Jurkat, Clone E6-1 (cell line): ENCODE data around the gene CFAP251.
"Not testable (repeated sequence)": the region's sequence is repeated elsewhere in the genome, so short reads cannot be mapped to it uniquely, and the experiment has no call there.

Experiments used
- DNase-seq: peaks from one replicate; pipeline ENCODE4 v3.0.0-alpha.2; 2011; ENCODE audit warnings: low read depth, low spot score
- H3K4me3 ChIP-seq: 2 replicates; pipeline ENCODE4 v1.5.1; 2011; ENCODE audit warnings: mild to moderate bottlenecking, low read length, control low read depth, moderate library complexity

Gene CFAP251

DNA sequence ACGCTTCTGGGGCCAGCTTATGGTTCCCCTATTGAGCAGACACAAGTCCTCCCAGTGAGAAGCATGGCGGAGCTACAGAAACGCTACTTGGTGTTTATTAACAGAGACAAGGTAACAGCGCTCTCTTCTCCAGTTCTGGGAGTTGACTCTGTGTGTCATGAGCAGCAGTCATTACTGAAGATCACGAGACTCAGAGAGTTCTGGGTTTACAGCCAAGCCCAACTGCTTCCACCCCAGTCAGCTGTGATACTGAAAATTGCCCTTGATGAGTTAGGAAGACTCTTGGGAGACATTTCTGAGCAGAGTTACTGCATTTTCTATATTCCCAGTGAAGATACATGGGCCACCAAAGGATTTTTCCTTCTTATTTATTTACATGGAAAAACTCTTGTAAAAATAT, 48.6 kb downstream of the CFAP251 start:
- no peak for DNase-seq
- H3K4me3 ChIP-seq, result no peak overlapping the region

GRCh38 chr12:121968876-121969275, 50.5 kb downstream of the CFAP251 start:
- no peak for DNase-seq
- no peak overlapping the region for H3K4me3 ChIP-seq

DNA sequence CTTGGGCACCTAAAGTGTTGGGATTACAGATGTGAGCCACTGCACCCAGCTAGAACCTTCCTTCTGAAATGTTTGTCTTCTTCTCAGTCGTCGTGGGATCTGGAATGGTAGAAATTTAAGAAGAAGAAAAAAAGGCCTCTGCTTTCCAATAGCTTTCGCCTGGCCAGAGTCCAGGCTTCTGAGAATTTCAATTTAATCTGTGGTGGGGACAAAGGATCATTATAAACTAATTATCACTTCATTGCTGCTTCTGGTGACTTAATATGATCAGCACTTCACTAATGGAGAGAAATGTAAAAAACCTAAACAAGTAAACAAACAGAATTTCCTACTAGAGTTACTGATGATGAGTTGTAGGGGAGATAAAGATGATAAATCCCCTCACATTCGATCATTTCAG, 51.3 kb downstream of the CFAP251 start:
- H3K4me3 ChIP-seq, result no peak overlapping the region
- no peak for DNase-seq

GRCh38 chr12:121970581-121971300, 52.3 kb downstream of the CFAP251 start:
- no peak overlapping the region for H3K4me3 ChIP-seq
- no peak for DNase-seq

- DNase-seq, result no peak
- no peak overlapping the region for H3K4me3 ChIP-seq
These were observed 55.9 kb downstream of the CFAP251 start for GRCh38 chr12:121974026-121974985.

- H3K4me3 ChIP-seq, result no peak overlapping the region
- DNase-seq, result no peak
These were observed 56.6 kb downstream of the CFAP251 start for GRCh38 chr12:121975021-121975420.

- H3K4me3 ChIP-seq, result no peak overlapping the region
- DNase-seq, result no peak
These were observed 58.6 kb downstream of the CFAP251 start for GRCh38 chr12:121976950-121977349.

GRCh38 chr12:121980191-121980891, 61.9 kb downstream of the CFAP251 start:
- H3K4me3 ChIP-seq, result no peak overlapping the region
- DNase-seq, result no peak

GRCh38 chr12:121980892-121981272, 62.5 kb downstream of the CFAP251 start:
- H3K4me3 ChIP-seq, result no peak overlapping the region

GRCh38 chr12:121981456-121981855, 63.1 kb downstream of the CFAP251 start:
- DNase-seq, result no peak
- no peak overlapping the region for H3K4me3 ChIP-seq

More at GRCh38 chr12:121980892-121981272, 62.5 kb downstream of the CFAP251 start:
- DNase-seq, result no peak

GRCh38 chr12:121982950-121983349, 64.6 kb downstream of the CFAP251 start:
- DNase-seq, result no peak
- no peak overlapping the region for H3K4me3 ChIP-seq

- no peak for DNase-seq
- no peak overlapping the region for H3K4me3 ChIP-seq
These were observed 65.3 kb downstream of the CFAP251 start for GRCh38 chr12:121983536-121984210.

- no peak for DNase-seq
- H3K4me3 ChIP-seq, result no peak overlapping the region
These were observed 68.3 kb downstream of the CFAP251 start for GRCh38 chr12:121986489-121987245.

DNA sequence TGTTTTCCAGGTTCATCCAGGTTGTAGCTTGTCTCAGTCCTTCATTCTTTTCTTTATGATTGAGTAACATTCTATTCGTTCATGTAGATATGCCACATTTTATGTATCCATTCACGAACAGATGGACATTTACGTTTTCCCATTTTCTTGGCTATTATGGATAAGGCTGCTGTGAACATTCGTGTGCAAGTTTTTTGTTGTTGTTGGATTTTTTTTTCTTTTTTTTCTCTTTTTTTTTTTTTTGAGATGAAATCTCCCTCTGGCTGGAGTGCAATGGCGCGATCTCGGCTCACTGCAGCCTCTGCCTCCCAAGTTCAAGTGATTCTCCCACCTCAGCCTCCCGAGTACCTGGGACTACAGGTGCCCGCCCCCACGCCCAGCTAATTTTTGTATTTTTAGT, 70.1 kb downstream of the CFAP251 start:
- H3K4me3 ChIP-seq, DNase-seq: not testable (repeated sequence)

DNA sequence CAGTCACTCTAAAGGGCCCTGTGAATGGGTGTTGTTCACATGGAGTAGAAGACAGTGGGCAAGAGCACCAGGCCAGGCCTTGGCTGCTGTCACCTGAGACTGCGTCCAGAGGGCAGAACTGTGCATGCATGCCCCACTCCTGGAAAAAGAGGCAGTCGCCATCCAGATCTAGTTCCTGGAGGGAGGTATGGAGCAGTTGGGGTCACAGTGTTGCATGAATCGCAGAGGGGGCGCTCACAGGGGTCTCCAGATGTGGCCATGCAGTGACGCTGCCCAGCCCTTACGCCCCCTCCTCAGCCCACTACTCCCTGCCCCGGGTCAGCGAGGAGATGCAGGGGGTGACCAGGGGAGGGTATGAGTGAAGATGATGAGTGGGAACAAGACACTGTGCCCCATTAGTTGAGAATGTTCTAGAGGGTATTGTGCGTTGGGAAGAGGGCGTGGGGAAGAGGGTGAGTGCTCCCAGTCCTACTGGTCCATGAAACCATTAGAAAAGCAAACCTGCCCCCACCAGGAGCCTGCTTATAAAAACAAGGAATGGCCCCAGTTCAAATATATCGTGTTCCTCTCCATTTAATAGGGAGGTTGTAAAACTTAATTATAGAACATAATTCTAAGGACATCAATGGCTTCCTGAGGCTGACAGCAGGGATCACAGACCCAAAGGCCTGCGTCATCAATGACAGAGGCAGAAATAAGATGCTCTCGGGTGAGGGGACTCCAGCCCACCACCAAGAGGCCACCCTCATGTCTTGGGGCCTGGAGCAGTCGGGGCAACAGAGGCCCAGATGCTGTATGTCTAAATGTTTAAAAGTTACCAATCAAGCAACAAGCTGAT, 71.1 kb downstream of the CFAP251 start:
- H3K4me3 ChIP-seq, result no peak overlapping the region
- no peak for DNase-seq

DNA sequence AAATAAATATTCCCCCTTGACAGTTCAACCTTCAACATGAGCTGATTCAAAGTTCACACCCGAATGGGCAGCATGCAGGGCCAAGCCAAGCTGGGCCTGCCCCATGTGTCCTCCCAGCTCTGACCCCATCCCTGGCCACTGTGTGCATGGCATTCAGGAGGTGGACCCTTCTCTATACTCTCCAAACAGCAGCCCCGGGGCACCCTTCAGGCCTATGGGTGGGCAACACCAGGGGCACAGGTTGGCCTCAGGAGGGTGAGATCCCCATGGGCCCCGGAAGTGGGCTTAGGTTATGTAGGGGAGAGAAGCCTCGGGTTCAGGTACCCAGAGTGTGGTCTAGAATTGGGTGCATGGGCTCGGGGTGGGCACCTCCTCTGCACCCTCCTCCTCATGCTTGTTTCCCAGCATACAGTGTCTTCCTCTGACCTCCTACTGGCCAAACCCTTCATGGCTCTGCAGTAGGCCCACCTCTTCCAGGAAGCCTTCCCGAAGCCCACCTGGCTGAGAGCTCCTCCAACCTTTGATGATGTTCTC, 71.8 kb downstream of the CFAP251 start:
- no peak overlapping the region for H3K4me3 ChIP-seq
- DNase-seq, result no peak
